HepG2 (cell line): ENCODE data around the gene UBXN1. TPM values are rescaled to one million over a fixed set of nuclear protein-coding genes. Genes with fewer than 3 reads are reported as not detected.
A peak's percentile ranks its signal among the peaks of the same experiment; 100 is the strongest.

Experiments used
- AHR ChIP-seq: IDR thresholded peaks from 2 replicates; pipeline ENCODE4 v1.6.1; 2018; ENCODE audit warnings: missing genetic modification reagents, missing compliant biosample characterization
- CSRNP1 ChIP-seq: sonication (generic); formaldehyde crosslinking; IDR thresholded peaks from 2 replicates; pipeline ENCODE4 v1.8.1; 2023; ENCODE audit warnings: mild to moderate bottlenecking, missing genetic modification reagents
- ETS1 ChIP-seq: sonication (generic); formaldehyde crosslinking; IDR thresholded peaks from 2 replicates; pipeline ENCODE4 v1.4.0; 2020; ENCODE audit warnings: missing genetic modification reagents
- KDM4B ChIP-seq: sonication (generic); formaldehyde crosslinking; IDR thresholded peaks from 2 replicates; pipeline ENCODE4 v1.4.0; 2020; ENCODE audit warnings: missing genetic modification reagents
- NCOA2 ChIP-seq: sonication (generic); formaldehyde crosslinking; IDR thresholded peaks from 2 replicates; pipeline ENCODE4 v1.8.0; 2022; ENCODE audit warnings: inconsistent platforms
- NFIB ChIP-seq: sonication (generic); formaldehyde crosslinking; IDR thresholded peaks from 2 replicates; pipeline ENCODE4 v1.9.0; 2021; ENCODE audit warnings: missing genetic modification reagents, mild to moderate bottlenecking, borderline replicate concordance
- NFYC ChIP-seq: IDR thresholded peaks from 2 replicates; pipeline ENCODE4 v1.6.1; 2016; ENCODE audit warnings: missing genetic modification reagents, missing compliant biosample characterization
- ONECUT2 ChIP-seq: sonication (generic); formaldehyde crosslinking; IDR thresholded peaks from 2 replicates; pipeline ENCODE4 v1.4.0; 2020; ENCODE audit warnings: missing genetic modification reagents
- POLR2A ChIP-seq, 2 experiments: IDR thresholded peaks; 2 replicates each; pipeline ENCODE4 v1.6.1; 2011; ENCODE audit warnings: low read depth in 2 of 2, low read length in 2 of 2, mild to moderate bottlenecking in 1 of 2, moderate library complexity in 1 of 2; ENCODE audit not compliant: insufficient read depth in 1 of 2
- REL ChIP-seq: sonication (generic); formaldehyde crosslinking; conservative IDR thresholded peaks from 2 replicates; pipeline ENCODE4 v1.8.0; 2022; ENCODE audit warnings: mild to moderate bottlenecking, missing genetic modification reagents, moderate library complexity
- SMAD9 ChIP-seq: sonication (generic); formaldehyde crosslinking; IDR thresholded peaks from 2 replicates; pipeline ENCODE4 v1.5.1; 2020; ENCODE audit warnings: mild to moderate bottlenecking, missing genetic modification reagents
- SP4 ChIP-seq: sonication (generic); formaldehyde crosslinking; IDR thresholded peaks from 2 replicates; pipeline ENCODE4 v1.8.1; 2023; ENCODE audit warnings: mild to moderate bottlenecking, missing genetic modification reagents
- STAG1 ChIP-seq: sonication (generic); formaldehyde crosslinking; IDR thresholded peaks from 2 replicates; pipeline ENCODE4 v1.4.0; 2020; ENCODE audit warnings: missing genetic modification reagents
- STAT5B ChIP-seq: sonication (generic); formaldehyde crosslinking; IDR thresholded peaks from 2 replicates; pipeline ENCODE4 v1.4.0; 2020; ENCODE audit warnings: missing genetic modification reagents
- ZFP82 ChIP-seq: sonication (generic); formaldehyde crosslinking; IDR thresholded peaks from 2 replicates; pipeline ENCODE4 v1.5.1; 2020; ENCODE audit warnings: mild to moderate bottlenecking, missing genetic modification reagents, borderline replicate concordance
- ZNF24 ChIP-seq: fragments of 450-650 bp; IDR thresholded peaks from 2 replicates; pipeline ENCODE4 v1.6.1; 2017; ENCODE audit warnings: antibody characterized with exemption, mild to moderate bottlenecking
- ZNF44 ChIP-seq: sonication (generic); formaldehyde crosslinking; IDR thresholded peaks from 2 replicates; pipeline ENCODE4 v1.5.1; 2020; ENCODE audit warnings: mild to moderate bottlenecking, missing genetic modification reagents
- ZNF441 ChIP-seq: sonication (generic); formaldehyde crosslinking; IDR thresholded peaks from 2 replicates; pipeline ENCODE4 v1.7.0; 2021; ENCODE audit warnings: missing genetic modification reagents, borderline replicate concordance
- ZNF564 ChIP-seq: sonication (generic); formaldehyde crosslinking; IDR thresholded peaks from 2 replicates; pipeline ENCODE4 v1.8.1; 2023; ENCODE audit warnings: mild to moderate bottlenecking, missing genetic modification reagents
- ZNF572 ChIP-seq: sonication (generic); formaldehyde crosslinking; IDR thresholded peaks from 2 replicates; pipeline ENCODE4 v1.5.1; 2020; ENCODE audit warnings: mild to moderate bottlenecking, missing genetic modification reagents
- ZNF574 ChIP-seq: sonication (generic); formaldehyde crosslinking; IDR thresholded peaks from 2 replicates; pipeline ENCODE4 v1.4.0; 2020; ENCODE audit warnings: missing genetic modification reagents
- ZNF777 ChIP-seq: sonication (generic); formaldehyde crosslinking; IDR thresholded peaks from 2 replicates; pipeline ENCODE4 v1.4.0; 2020; ENCODE audit warnings: missing genetic modification reagents
- polyA plus RNA-seq, 8 experiments: library from polyadenylated mRNA; depleted of rRNA in 3 of 8; stranded (reverse) in 7 of 8; unstranded in 1 of 8; fragments of >200 nt; fragmentation: Illumina TruSeq in 4 of 8; extraction: Trizol in 4 of 8; gene quantifications; 2 replicates each; pipeline versions ENCODE4 v1.2.1 to v1.2.3, GENCODE V29; 2011 to 2016; ENCODE audit warnings: low read depth in 4 of 8, missing spikeins in 1 of 8, mixed read lengths in 1 of 8; ENCODE audit not compliant: insufficient read depth in 1 of 8
- total RNA-seq, 5 experiments: library from RNA; depleted of rRNA; stranded (reverse); fragments of >200 nt; fragmentation: Illumina TruSeq; extraction: Trizol; gene quantifications; 2 replicates each; pipeline ENCODE4 v1.2.3, GENCODE V29; 2016; ENCODE audit warnings: low read depth in 1 of 5

Gene UBXN1
- total and polyA plus RNA-seq, 2 of the 13 experiments (the other 11 are each of a cell fraction or from before 2014, with no cell fraction given), result 47.5 to 52.4 TPM

- 0 out of 2 replicates have a peak, but pooled peaks have one; percentile 43 for TF ChIP-seq CSRNP1
- TF ChIP-seq AHR (CRISPR knock-in tag), result no peak; the same call in 1 of the 2 replicates
- peak; percentile 16; the same call in 1 of the 2 replicates for TF ChIP-seq ZNF441 (CRISPR knock-in tag)
- TF ChIP-seq ZFP82 (CRISPR knock-in tag), result peak; percentile 67; the same call in 1 of the 2 replicates
- TF ChIP-seq NFYC (CRISPR knock-in tag), result no peak
- TF ChIP-seq ETS1 (CRISPR knock-in tag), result no peak
- TF ChIP-seq KDM4B, result no peak
- peak; percentile 50; the same call in 1 of the 2 replicates for TF ChIP-seq ZNF564 (CRISPR knock-in tag)
- 0 out of 2 replicates have a peak, but pooled peaks have one; percentile 8 for TF ChIP-seq SMAD9 (CRISPR knock-in tag)
- no peak for TF ChIP-seq ZNF24
- TF ChIP-seq SP4 (CRISPR knock-in tag), result peak; percentile 51; the same call in 1 of the 2 replicates
- TF ChIP-seq STAG1, result 0 out of 2 replicates have a peak, but pooled peaks have one; percentile 4
- TF ChIP-seq STAT5B (CRISPR knock-in tag), result no peak; the same call in 1 of the 2 replicates
- no peak for TF ChIP-seq ONECUT2 (CRISPR knock-in tag)
- TF ChIP-seq NFIB, result no peak
- TF ChIP-seq ZNF44 (CRISPR knock-in tag), result peak; percentile 27; the same call in 1 of the 2 replicates
- TF ChIP-seq REL, result peak; percentile 87; the same call in 1 of the 2 replicates
- TF ChIP-seq ZNF572 (CRISPR knock-in tag), result peak; percentile 53; the same call in 1 of the 2 replicates
- TF ChIP-seq POLR2A (IDR thresholded peaks at IDR 0.05; ENCODE audit: insufficient read depth in 1 of 2, low read depth in 2 of 2, low read length in 2 of 2), result peak; percentile 80 to 82
- peak; percentile 99 for TF ChIP-seq ZNF574 (CRISPR knock-in tag)
- TF ChIP-seq NCOA2 (CRISPR knock-in tag), result peak; percentile 38; the same call in 1 of the 2 replicates
- peak; percentile 84 for TF ChIP-seq ZNF777 (CRISPR knock-in tag)
These were observed 7.1 kb downstream of the UBXN1 start, which contains the start of the genes LBHD1 and UQCC3 (continued) for GRCh38 chr11:62671608-62672389.
